Measurements from ENCODE around the gene ADGRD1.

The ADGRD1 gene

GRCh38 chr12:131105736-131106348 is 152.1 kb downstream of the ADGRD1 start:
- no peaks in the 10 kb centered on the region; the same call in 1 of the 2 replicates for H3K27me3 ChIP-seq (ENCODE audit: insufficient read depth, low read length)
- H3K9ac ChIP-seq (ENCODE audit: low read length): no peak overlapping the region
- H3K79me2 ChIP-seq (ENCODE audit: insufficient read depth, low read length): no peaks in the 10 kb centered on the region
- H3K27ac ChIP-seq (ENCODE audit: low read depth, low read length, poor library complexity, severe bottlenecking): no peak overlapping the region
- H3F3A ChIP-seq (ENCODE audit: insufficient read depth, low read length): no peaks in the 10 kb centered on the region
- H2AFZ ChIP-seq (ENCODE audit: low read length): no peak overlapping the region
- TF ChIP-seq EZH2 (IDR thresholded peaks at IDR 0.05; ENCODE audit: borderline replicate concordance, low read length): no peak
- TF ChIP-seq CTCF (IDR thresholded peaks at IDR 0.05; ENCODE audit: low read length): no peak
- no peaks in the 10 kb centered on the region for H4K20me1 ChIP-seq (ENCODE audit: insufficient read depth, low read length)
- no peak overlapping the region for H3K4me3 ChIP-seq (ENCODE audit: low read depth, low read length, poor library complexity, severe bottlenecking)
- no peaks in the 10 kb centered on the region for H3K9me3 ChIP-seq (ENCODE audit: low read length)
- H3K4me1 ChIP-seq (ENCODE audit: insufficient read depth, low read length, severe bottlenecking): no peaks in the 10 kb centered on the region
- H3K4me2 ChIP-seq (ENCODE audit: low read length): no peak overlapping the region
- no peaks in the 10 kb centered on the region for H3K9me2 ChIP-seq (ENCODE audit: low read depth, low read length)
- no peaks in the 10 kb centered on the region for H3K36me3 ChIP-seq (ENCODE audit: insufficient read depth, low read length)

GRCh38 chr12:131106349-131106941 is 152.7 kb downstream of the ADGRD1 start:
- H3K36me3 ChIP-seq (ENCODE audit: insufficient read depth, low read length): no peaks in the 10 kb centered on the region
- no peaks in the 10 kb centered on the region for H3K9me2 ChIP-seq (ENCODE audit: low read depth, low read length)
- TF ChIP-seq CTCF (IDR thresholded peaks at IDR 0.05; ENCODE audit: low read length) (no peak), EZH2 (IDR thresholded peaks at IDR 0.05; ENCODE audit: borderline replicate concordance, low read length) (no peak)
- no peaks in the 10 kb centered on the region for H4K20me1 ChIP-seq (ENCODE audit: insufficient read depth, low read length)
- H3K9ac ChIP-seq (ENCODE audit: low read length): no peak overlapping the region
- no peak overlapping the region for H3K4me3 ChIP-seq (ENCODE audit: low read depth, low read length, poor library complexity, severe bottlenecking)
- no peak overlapping the region for H3K27ac ChIP-seq (ENCODE audit: low read depth, low read length, poor library complexity, severe bottlenecking)
- no peaks in the 10 kb centered on the region for H3K9me3 ChIP-seq (ENCODE audit: low read length)
- H3K27me3 ChIP-seq (ENCODE audit: insufficient read depth, low read length): no peaks in the 10 kb centered on the region; the same call in 1 of the 2 replicates
- no peaks in the 10 kb centered on the region for H3K79me2 ChIP-seq (ENCODE audit: insufficient read depth, low read length)
- H2AFZ ChIP-seq (ENCODE audit: low read length): no peak overlapping the region
- H3K4me1 ChIP-seq (ENCODE audit: insufficient read depth, low read length, severe bottlenecking): no peaks in the 10 kb centered on the region
- H3K4me2 ChIP-seq (ENCODE audit: low read length): no peak overlapping the region
- no peaks in the 10 kb centered on the region for H3F3A ChIP-seq (ENCODE audit: insufficient read depth, low read length)

- H3K4me3 ChIP-seq (ENCODE audit: low read depth, low read length, poor library complexity, severe bottlenecking): no peak overlapping the region
- no peaks in the 10 kb centered on the region for H3K36me3 ChIP-seq (ENCODE audit: insufficient read depth, low read length)
- TF ChIP-seq CTCF (IDR thresholded peaks at IDR 0.05; ENCODE audit: low read length): no peak
- no peak for TF ChIP-seq EZH2 (IDR thresholded peaks at IDR 0.05; ENCODE audit: borderline replicate concordance, low read length)
- H3K4me2 ChIP-seq (ENCODE audit: low read length): no peak overlapping the region
- no peak overlapping the region for H2AFZ ChIP-seq (ENCODE audit: low read length)
- H3K9ac ChIP-seq (ENCODE audit: low read length): no peak overlapping the region
- no peaks in the 10 kb centered on the region for H3K9me2 ChIP-seq (ENCODE audit: low read depth, low read length)
- no peaks in the 10 kb centered on the region for H4K20me1 ChIP-seq (ENCODE audit: insufficient read depth, low read length)
- no peak overlapping the region for H3K27ac ChIP-seq (ENCODE audit: low read depth, low read length, poor library complexity, severe bottlenecking)
- H3K79me2 ChIP-seq (ENCODE audit: insufficient read depth, low read length): no peaks in the 10 kb centered on the region
- no peaks in the 10 kb centered on the region for H3K4me1 ChIP-seq (ENCODE audit: insufficient read depth, low read length, severe bottlenecking)
- no peaks in the 10 kb centered on the region; the same call in 1 of the 2 replicates for H3K27me3 ChIP-seq (ENCODE audit: insufficient read depth, low read length)
- no peaks in the 10 kb centered on the region for H3F3A ChIP-seq (ENCODE audit: insufficient read depth, low read length)
- H3K9me3 ChIP-seq (ENCODE audit: low read length): no peaks in the 10 kb centered on the region
Measured at GRCh38 chr12:131108177-131108955, 154.7 kb downstream of the ADGRD1 start.

Measured in OCI-LY1 (cell line).